HEK293 (cell line): ENCODE results near the gene DYNC1LI1.
A peak's percentile ranks its signal among the peaks of the same experiment; 100 is the strongest.

Experiments used
- CTCF ChIA-PET: fragments of 350-600 bp; formaldehyde crosslinking; extraction: SDS; loops from one replicate; lab custom pipeline; 2021; ENCODE audit warnings: antibody characterized with exemption; lab: Yijun Ruan, JAX
- POLR2A ChIA-PET: fragments of 300-600 bp; formaldehyde crosslinking; extraction: SDS; loops from one replicate; lab custom pipeline; 2020; ENCODE audit warnings: antibody characterized with exemption, inconsistent platforms; lab: Yijun Ruan, JAX
- H3K27ac ChIP-seq: fragments of 200-500 bp; sonication (Bioruptor generic); 2 replicates; pipeline ENCODE4 v1.5.1; 2014; ENCODE audit warnings: low read depth, low read length, control low read depth, inconsistent platforms; ENCODE audit errors: extremely low read depth
- H3K36me3 ChIP-seq, 2 experiments: fragments of 200-500 bp in 1 of 2; sonication (Bioruptor generic) in 1 of 2; 1 replicate in 1 of 2; 2 replicates in 1 of 2; pipeline ENCODE4 v1.5.1; 2014 to 2017; ENCODE audit warnings: inconsistent platforms in 2 of 2, low read length in 2 of 2; ENCODE audit not compliant: control insufficient read depth in 2 of 2, insufficient read depth in 1 of 2
- H3K4me1 ChIP-seq: fragments of 200-500 bp; sonication (Bioruptor generic); 2 replicates; pipeline ENCODE4 v1.5.1; 2014; ENCODE audit warnings: mild to moderate bottlenecking, low read length, inconsistent platforms; ENCODE audit not compliant: control insufficient read depth, insufficient read depth
- H3K4me3 ChIP-seq: 2 replicates; pipeline ENCODE4 v1.5.1; 2011; ENCODE audit warnings: low read depth, mild to moderate bottlenecking, control low read depth, low read length, moderate library complexity
- H3K9me3 ChIP-seq: fragments of 200-500 bp; sonication (Bioruptor generic); 2 replicates; pipeline ENCODE4 v1.5.1; 2014; ENCODE audit warnings: low read depth, low read length, inconsistent platforms; ENCODE audit not compliant: control insufficient read depth, insufficient read depth
- BCL6B ChIP-seq: fragments of 450-650 bp; formaldehyde crosslinking; IDR thresholded peaks from 2 replicates; pipeline ENCODE4 v1.5.1; 2017; ENCODE audit warnings: missing biosample characterization, missing genetic modification characterization
- ELK4 ChIP-seq: IDR thresholded peaks from 2 replicates; pipeline ENCODE4 v1.6.1; 2011; ENCODE audit warnings: mild to moderate bottlenecking, low read depth, low read length, borderline replicate concordance
- KLF1 ChIP-seq: fragments of 450-650 bp; formaldehyde crosslinking; IDR thresholded peaks from 2 replicates; pipeline ENCODE4 v1.5.1; 2016; ENCODE audit warnings: missing biosample characterization, missing genetic modification characterization
- KLF10 ChIP-seq: fragments of 450-650 bp; IDR thresholded peaks from 2 replicates; pipeline ENCODE4 v1.5.1; 2018; ENCODE audit warnings: missing biosample characterization, mild to moderate bottlenecking, missing genetic modification characterization
- MEIS1 ChIP-seq: sonication (generic); formaldehyde crosslinking; IDR thresholded peaks from 2 replicates; pipeline ENCODE4 v1.8.1; 2022; ENCODE audit warnings: missing genetic modification reagents, mild to moderate bottlenecking, borderline replicate concordance
- PATZ1 ChIP-seq: fragments of 450-650 bp; formaldehyde crosslinking; IDR thresholded peaks from 2 replicates; pipeline ENCODE4 v1.5.1; 2016; ENCODE audit warnings: missing biosample characterization, missing genetic modification characterization
- SALL2 ChIP-seq: fragments of 450-650 bp; formaldehyde crosslinking; IDR thresholded peaks from 2 replicates; pipeline ENCODE4 v1.5.0; 2017; ENCODE audit warnings: missing biosample characterization, mild to moderate bottlenecking, missing genetic modification characterization, borderline replicate concordance
- SCRT2 ChIP-seq: fragments of 450-650 bp; formaldehyde crosslinking; IDR thresholded peaks from 2 replicates; pipeline ENCODE4 v1.5.1; 2016; ENCODE audit warnings: missing biosample characterization, missing genetic modification characterization
- ZBTB10 ChIP-seq: fragments of 450-650 bp; formaldehyde crosslinking; IDR thresholded peaks from 2 replicates; pipeline ENCODE4 v1.5.1; 2016; ENCODE audit warnings: missing biosample characterization, missing genetic modification characterization
- ZBTB17 ChIP-seq: fragments of 450-650 bp; formaldehyde crosslinking; IDR thresholded peaks from 2 replicates; pipeline ENCODE4 v1.5.1; 2016; ENCODE audit warnings: missing biosample characterization, missing genetic modification characterization
- ZIC2 ChIP-seq: fragments of 450-650 bp; formaldehyde crosslinking; IDR thresholded peaks from 2 replicates; pipeline ENCODE4 v1.5.1; 2016; ENCODE audit warnings: missing biosample characterization, missing genetic modification characterization
- ZNF132 ChIP-seq: fragments of 450-650 bp; formaldehyde crosslinking; IDR thresholded peaks from 2 replicates; pipeline ENCODE4 v1.5.1; 2017; ENCODE audit warnings: missing biosample characterization, missing genetic modification characterization, borderline replicate concordance
- ZNF157 ChIP-seq: fragments of 450-650 bp; formaldehyde crosslinking; IDR thresholded peaks from 2 replicates; pipeline ENCODE4 v1.5.1; 2016; ENCODE audit warnings: missing biosample characterization, missing genetic modification characterization
- ZNF169 ChIP-seq: fragments of 450-650 bp; formaldehyde crosslinking; IDR thresholded peaks from 2 replicates; pipeline ENCODE4 v1.5.1; 2016; ENCODE audit warnings: missing biosample characterization, missing genetic modification characterization
- ZNF174 ChIP-seq: fragments of 450-650 bp; formaldehyde crosslinking; IDR thresholded peaks from 2 replicates; pipeline ENCODE4 v1.5.0; 2017; ENCODE audit warnings: missing biosample characterization, mild to moderate bottlenecking, missing genetic modification characterization
- ZNF266 ChIP-seq: fragments of 450-650 bp; formaldehyde crosslinking; IDR thresholded peaks from 2 replicates; pipeline ENCODE4 v1.5.1; 2016; ENCODE audit warnings: missing biosample characterization, missing genetic modification characterization, low read depth
- ZNF280C ChIP-seq: fragments of 450-650 bp; formaldehyde crosslinking; IDR thresholded peaks from 2 replicates; pipeline ENCODE4 v1.5.1; 2016; ENCODE audit warnings: missing biosample characterization, missing genetic modification characterization
- ZNF404 ChIP-seq: fragments of 450-650 bp; formaldehyde crosslinking; IDR thresholded peaks from 2 replicates; pipeline ENCODE4 v1.5.1; 2017; ENCODE audit warnings: missing biosample characterization, missing genetic modification characterization
- ZNF529 ChIP-seq: fragments of 450-650 bp; formaldehyde crosslinking; IDR thresholded peaks from 2 replicates; pipeline ENCODE4 v1.5.1; 2017; ENCODE audit warnings: missing genetic modification characterization, missing biosample characterization; ENCODE audit not compliant: insufficient replicate concordance
- ZNF600 ChIP-seq: fragments of 450-650 bp; formaldehyde crosslinking; IDR thresholded peaks from 2 replicates; pipeline ENCODE4 v1.5.1; 2016; ENCODE audit warnings: missing biosample characterization, missing genetic modification characterization
- ZNF670 ChIP-seq: fragments of 450-650 bp; formaldehyde crosslinking; IDR thresholded peaks from 2 replicates; pipeline ENCODE4 v1.5.1; 2016; ENCODE audit warnings: missing biosample characterization, missing genetic modification characterization, low read depth
- ZNF707 ChIP-seq: fragments of 450-650 bp; formaldehyde crosslinking; IDR thresholded peaks from 2 replicates; pipeline ENCODE4 v1.5.1; 2016; ENCODE audit warnings: missing biosample characterization, missing genetic modification characterization
- ZNF791 ChIP-seq: fragments of 450-650 bp; formaldehyde crosslinking; IDR thresholded peaks from 2 replicates; pipeline ENCODE4 v1.5.1; 2016; ENCODE audit warnings: missing biosample characterization, missing genetic modification characterization
- ZNF837 ChIP-seq: fragments of 450-650 bp; formaldehyde crosslinking; IDR thresholded peaks from 2 replicates; pipeline ENCODE4 v1.5.1; 2016; ENCODE audit warnings: missing biosample characterization, missing genetic modification characterization
- ZSCAN18 ChIP-seq: fragments of 450-650 bp; formaldehyde crosslinking; IDR thresholded peaks from 2 replicates; pipeline ENCODE4 v1.5.1; 2016; ENCODE audit warnings: missing biosample characterization, missing genetic modification characterization
- ZSCAN30 ChIP-seq: fragments of 450-650 bp; IDR thresholded peaks from 2 replicates; pipeline ENCODE4 v1.5.1; 2018; ENCODE audit warnings: missing biosample characterization, mild to moderate bottlenecking, missing genetic modification characterization, moderate library complexity

DYNC1LI1 gene

GRCh38 chr3:32569540-32570420 is 878 bp downstream of the DYNC1LI1 start:
- H3K4me3 ChIP-seq = peak overlapping the region; percentile 99
- H3K9me3 ChIP-seq = no peaks in the 10 kb centered on the region
- H3K4me1 ChIP-seq = no peaks in the 10 kb centered on the region
- POLR2A ChIA-PET = interaction anchor here (1.6 kb wide), 1 partner anchor 68 kb away, joined by 7 read pairs; the partner anchor contains the start of gene CMTM6
- peak overlapping the region; percentile 86 for H3K27ac ChIP-seq
- peaks cover 0 to 16% of the 10 kb centered on the region in 2 experiments; a peak in 2 of 3 replicates for H3K36me3 ChIP-seq
- CTCF ChIA-PET = interaction anchor here (0.7 to 1.2 kb wide), 2 partner anchors 60 to 504 kb away, joined by 3 read pairs; no protein-coding TSS in a partner anchor
- TF ChIP-seq ZNF707 (no peak), ZNF280C (tag by site-specific recombination) (no peak), ZNF169 (tag by site-specific recombination) (no peak), ZNF157 (tag by site-specific recombination) (no peak), ZNF600 (tag by site-specific recombination) (no peak), PATZ1 (peak; percentile 38; the same call in 1 of the 2 replicates), KLF1 (tag by site-specific recombination) (peak; percentile 58), ZBTB17 (tag by site-specific recombination) (peak; percentile 46; the same call in 1 of the 2 replicates), SALL2 (tag by site-specific recombination) (no peak), ZNF670 (tag by site-specific recombination) (no peak), ZBTB10 (tag by site-specific recombination) (no peak), ZSCAN18 (tag by site-specific recombination) (no peak), ZNF529 (tag by site-specific recombination) (no peak), ZNF174 (tag by site-specific recombination) (no peak), ZSCAN30 (no peak), ELK4 (no peak), BCL6B (tag by site-specific recombination) (no peak), MEIS1 (CRISPR knock-in tag) (no peak), ZNF837 (tag by site-specific recombination) (no peak), KLF10 (tag by site-specific recombination) (no peak), ZNF404 (no peak), SCRT2 (tag by site-specific recombination) (no peak), ZIC2 (tag by site-specific recombination) (peak; percentile 50), ZNF791 (tag by site-specific recombination) (no peak), ZNF266 (tag by site-specific recombination) (no peak), ZNF132 (tag by site-specific recombination) (no peak)
